ENCODE measurements around the gene PLEKHM3. TPM values are rescaled to one million over a fixed set of nuclear protein-coding genes. Genes with fewer than 3 reads are reported as not detected.

Gene PLEKHM3
- total and polyA plus RNA-seq, 2 of the 13 experiments (the other 11 are each of a cell fraction or from before 2014, with no cell fraction given): 4.5 to 4.7 TPM

- TF ChIP-seq ZNF318 (CRISPR knock-in tag; IDR thresholded peaks at IDR 0.05) (no peak), HIC2 (CRISPR knock-in tag; IDR thresholded peaks at IDR 0.05; ENCODE audit: low read depth) (peak; percentile 98), KDM3A (CRISPR knock-in tag; IDR thresholded peaks at IDR 0.05; ENCODE audit: low read depth) (0 out of 2 replicates have a peak, but pooled peaks have one; percentile 33), RFXAP (CRISPR knock-in tag; IDR thresholded peaks at IDR 0.05; ENCODE audit: borderline replicate concordance) (no peak), ZNF720 (CRISPR knock-in tag; IDR thresholded peaks at IDR 0.05) (no peak), TRIM24 (CRISPR knock-in tag; IDR thresholded peaks at IDR 0.05) (no peak), BRD4 (CRISPR knock-in tag; IDR thresholded peaks at IDR 0.05) (no peak), GTF3A (CRISPR knock-in tag; conservative IDR thresholded peaks at IDR 0.05) (no peak), ZNF331 (CRISPR knock-in tag; IDR thresholded peaks at IDR 0.05) (peak; percentile 78), RXRB (CRISPR knock-in tag; IDR thresholded peaks at IDR 0.05; ENCODE audit: borderline replicate concordance) (peak; percentile 76; the same call in 1 of the 2 replicates), ATF3 (CRISPR knock-in tag; IDR thresholded peaks at IDR 0.05) (peak; percentile 62; the same call in 1 of the 2 replicates), PRMT3 (CRISPR knock-in tag; IDR thresholded peaks at IDR 0.05; ENCODE audit: borderline replicate concordance, low read depth) (no peak), NR2F2 (IDR thresholded peaks at IDR 0.05; ENCODE audit: borderline replicate concordance, low read depth) (no peak), SRF (IDR thresholded peaks at IDR 0.05; ENCODE audit: low read depth, low read length) (no peak), ZNF576 (CRISPR knock-in tag; IDR thresholded peaks at IDR 0.05) (no peak), FOSL2 (CRISPR knock-in tag; IDR thresholded peaks at IDR 0.05) (peak; percentile 83), THRA (CRISPR knock-in tag; IDR thresholded peaks at IDR 0.05; ENCODE audit: borderline replicate concordance) (peak; percentile 54; the same call in 1 of the 2 replicates)
These were observed 242.9 kb downstream of the PLEKHM3 start (continued) for GRCh38 chr2:207782238-207783030.

Data from HepG2 (cell line).